Prostate gland (tissue), 2 donors: ENCODE data around the gene POT1. TPM values are rescaled to one million over a fixed set of nuclear protein-coding genes. Genes with fewer than 3 reads are reported as not detected.

Experiments
- DNase-seq: peaks from one replicate; pipeline ENCODE4 v3.0.0-alpha.2; 2019; ENCODE audit warnings: low spot score
- H3K27ac ChIP-seq, 2 donors: fragments of 200-600 bp; sonication (generic); 2 replicates each; pipeline ENCODE4 v1.5.1; 2017 to 2019
- H3K27me3 ChIP-seq: fragments of 200-600 bp; sonication (generic); replicated peaks from 2 replicates; pipeline ENCODE4 v1.5.1; 2019; ENCODE audit not compliant: insufficient read depth
- H3K36me3 ChIP-seq, 2 donors: fragments of 200-600 bp; sonication (generic); 1 replicate in 1 of 2; 2 replicates in 1 of 2; pipeline versions ENCODE4 v1.5.1 to v1.8.1; 2017 to 2019
- H3K4me1 ChIP-seq: fragments of 200-600 bp; sonication (generic); replicated peaks from 2 replicates; pipeline ENCODE4 v1.5.1; 2019
- H3K4me3 ChIP-seq, 2 donors: fragments of 200-600 bp; sonication (generic); 2 replicates each; pipeline ENCODE4 v1.5.1; 2017 to 2019
- H3K9me3 ChIP-seq: fragments of 200-600 bp; sonication (generic); 2 replicates; pipeline ENCODE4 v1.5.1; 2017
- CTCF ChIP-seq, 4 experiments: fragments of 200-600 bp in 2 of 4; fragments of 450-650 bp in 2 of 4; sonication (generic) in 2 of 4; IDR thresholded peaks; 1 replicate in 3 of 4; 2 replicates in 1 of 4; pipeline ENCODE4 v1.5.1; 2016 to 2019; ENCODE audit warnings: antibody characterized with exemption in 4 of 4, mild to moderate bottlenecking in 2 of 4, moderate library complexity in 2 of 4
- POLR2A ChIP-seq: fragments of 450-650 bp; IDR thresholded peaks from one replicate; pipeline ENCODE4 v1.6.1; 2016; ENCODE audit warnings: antibody characterized with exemption, mild to moderate bottlenecking
- POLR2AphosphoS5 ChIP-seq: sonication (generic); formaldehyde crosslinking; IDR thresholded peaks from one replicate; pipeline ENCODE4 v1.6.1; 2017; ENCODE audit warnings: antibody characterized with exemption
- WGBS: methylation state at CpG from one replicate; pipeline ENCODE4 v1.1.5; 2018; 5-methylcytosine and 5-hydroxymethylcytosine counted together
- intact Hi-C: fragments of 100-400 bp; cut with DNase I; formaldehyde crosslinking; loops from one replicate; pipeline ENCODE4 v1.14.2; 2022
- total RNA-seq, 2 donors: library from RNA; depleted of rRNA; stranded (reverse); fragments of >200 nt; gene quantifications; one replicate each; pipeline ENCODE4 v1.1.0, GENCODE V29; 2016

POT1 gene
- total RNA-seq, 2 donors from 2014 or later: 16.9 to 39.5 TPM

- H3K4me1 ChIP-seq: no peaks in the 10 kb centered on the region
- WGBS: 3% methylated on average over 1 of the region's 1 CpG
- TF ChIP-seq POLR2A: no peak
- TF ChIP-seq POLR2AphosphoS5: no peak
- TF ChIP-seq CTCF (IDR thresholded peaks at IDR 0.05): peak in 1 of 4 experiments; percentile 0
- intact Hi-C loops: no loop called here
- DNase-seq: no peak
- peak overlapping the region; percentile 73 to 76 for H3K27ac ChIP-seq
- no peaks in the 10 kb centered on the region for H3K36me3 ChIP-seq
- peak overlapping the region; percentile 39 to 44 for H3K4me3 ChIP-seq
- H3K27me3 ChIP-seq: no peaks in the 10 kb centered on the region
- no peaks in the 10 kb centered on the region for H3K9me3 ChIP-seq
Observed at GRCh38 chr7:124930173-124930623, 573 bp upstream of the POT1 start.

GRCh38 chr7:124924906-124925305 lies 4.7 kb downstream of the POT1 start:
- no peak for DNase-seq
- no peaks in the 10 kb centered on the region for H3K36me3 ChIP-seq
- no peak overlapping the region for H3K27ac ChIP-seq
- H3K4me1 ChIP-seq: no peaks in the 10 kb centered on the region
- H3K27me3 ChIP-seq: no peaks in the 10 kb centered on the region
- H3K9me3 ChIP-seq: no peaks in the 10 kb centered on the region
- H3K4me3 ChIP-seq: no peak overlapping the region
- no peak for TF ChIP-seq POLR2AphosphoS5
- TF ChIP-seq CTCF (IDR thresholded peaks at IDR 0.05): no peak
- TF ChIP-seq POLR2A: no peak
- intact Hi-C loops: no loop called here

- TF ChIP-seq POLR2AphosphoS5: no peak
- TF ChIP-seq CTCF (IDR thresholded peaks at IDR 0.05): no peak
- TF ChIP-seq POLR2A: no peak
Observed at GRCh38 chr7:124922200-124922599, 7.4 kb downstream of the POT1 start.

GRCh38 chr7:124919841-124920240 lies 9.8 kb downstream of the POT1 start:
- no peaks in the 10 kb centered on the region for H3K27me3 ChIP-seq
- H3K9me3 ChIP-seq: no peaks in the 10 kb centered on the region
- H3K4me1 ChIP-seq: no peaks in the 10 kb centered on the region
- H3K27ac ChIP-seq: no peak overlapping the region
- H3K4me3 ChIP-seq: no peak overlapping the region
- intact Hi-C loops: no loop called here
- no peak for DNase-seq
- no peaks in the 10 kb centered on the region for H3K36me3 ChIP-seq
- no peak for TF ChIP-seq POLR2AphosphoS5
- TF ChIP-seq POLR2A: no peak
- no peak for TF ChIP-seq CTCF (IDR thresholded peaks at IDR 0.05)
- WGBS: 91% methylated on average over 2 of the region's 2 CpGs

More at GRCh38 chr7:124922200-124922599, 7.4 kb downstream of the POT1 start:
- no peak for DNase-seq
- Histone ChIP-seq H3K27me3 (no peaks in the 10 kb centered on the region), H3K27ac (no peak overlapping the region), H3K4me3 (no peak overlapping the region), H3K4me1 (no peaks in the 10 kb centered on the region), H3K36me3 (no peaks in the 10 kb centered on the region), H3K9me3 (no peaks in the 10 kb centered on the region)
- intact Hi-C loops: no loop called here

- no peaks in the 10 kb centered on the region for H3K4me1 ChIP-seq
- no peak for TF ChIP-seq POLR2A
- no peak for TF ChIP-seq CTCF (IDR thresholded peaks at IDR 0.05)
- TF ChIP-seq POLR2AphosphoS5: no peak
- H3K27ac ChIP-seq: no peak overlapping the region
- intact Hi-C loops: no loop called here
- DNase-seq: no peak
- no peak overlapping the region for H3K4me3 ChIP-seq
- WGBS: 90% methylated on average over 3 of the region's 3 CpGs
- H3K27me3 ChIP-seq: no peaks in the 10 kb centered on the region
- no peaks in the 10 kb centered on the region for H3K36me3 ChIP-seq
- no peaks in the 10 kb centered on the region for H3K9me3 ChIP-seq
Observed at GRCh38 chr7:124918662-124919061, 11.0 kb downstream of the POT1 start.
